Nephron (organoid): ENCODE results near the gene JMJD1C.
A peak's percentile ranks its signal among the peaks of the same experiment; 100 is the strongest.

Source experiments
- H3K27ac Mint-ChIP-seq, 3 experiments: 2 replicates each; pipeline ENCODE4 v1.8.0; 2020; ENCODE audit warnings: mixed read lengths in 3 of 3, mild to moderate bottlenecking in 2 of 3, moderate library complexity in 1 of 3
- H3K27me3 Mint-ChIP-seq: 2 replicates; pipeline ENCODE4 v1.8.0; 2021; ENCODE audit warnings: low read depth, mild to moderate bottlenecking, moderate library complexity, mixed read lengths
- H3K36me3 Mint-ChIP-seq: 2 replicates; pipeline ENCODE4 v1.8.0; 2020; ENCODE audit warnings: low read depth, mixed read lengths
- H3K4me1 Mint-ChIP-seq: 2 replicates; pipeline ENCODE4 v1.8.0; 2020; ENCODE audit warnings: mixed read lengths
- H3K4me3 Mint-ChIP-seq, 3 experiments: 2 replicates each; pipeline ENCODE4 v1.8.0; 2020; ENCODE audit warnings: mild to moderate bottlenecking in 3 of 3, mixed read lengths in 3 of 3, moderate library complexity in 2 of 3
- H3K9me3 Mint-ChIP-seq: 2 replicates; pipeline ENCODE4 v1.8.0; 2020; ENCODE audit warnings: mixed read lengths
- CTCF ChIP-seq, 3 experiments: fragments of 200-600 bp; sonication (generic); IDR thresholded peaks; one replicate each; pipeline ENCODE4 v1.5.0; 2021; ENCODE audit warnings: antibody characterized with exemption in 3 of 3; ENCODE audit not compliant: unreplicated experiment in 3 of 3

JMJD1C gene

GRCh38 chr10:63123727-63124362, 341.9 kb downstream of the JMJD1C start:
- H3K27ac Mint-ChIP-seq = no peak overlapping the region
- peaks cover 5% of the 10 kb centered on the region for H3K4me1 Mint-ChIP-seq
- H3K27me3 Mint-ChIP-seq = peaks cover 4% of the 10 kb centered on the region
- H3K4me3 Mint-ChIP-seq = no peak overlapping the region
- H3K36me3 Mint-ChIP-seq = no peaks in the 10 kb centered on the region
- no peak for TF ChIP-seq CTCF (IDR thresholded peaks at IDR 0.05; ENCODE audit: unreplicated experiment in 3 of 3)
- peaks cover 2% of the 10 kb centered on the region for H3K9me3 Mint-ChIP-seq

DNA sequence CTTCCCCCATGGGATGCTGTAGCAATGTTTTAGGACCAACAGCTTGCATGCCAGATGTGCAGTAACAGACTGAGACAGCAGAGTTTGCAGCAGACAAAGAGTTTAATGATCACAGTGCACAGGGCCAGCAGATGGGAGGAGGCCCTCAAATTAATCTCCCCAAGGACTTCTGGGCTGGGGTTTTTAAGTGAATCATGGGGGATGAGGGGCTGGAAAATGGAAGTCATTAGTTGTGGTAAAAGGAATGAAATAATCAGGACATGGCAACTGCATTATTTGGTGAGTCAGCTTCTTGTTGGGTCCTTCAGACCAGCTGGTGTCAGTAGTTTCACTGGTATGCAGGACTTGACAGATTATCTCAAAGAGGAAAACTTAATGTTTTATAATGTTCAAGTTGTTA, 345.2 kb downstream of the JMJD1C start:
- H3K4me1 Mint-ChIP-seq = peaks cover 12% of the 10 kb centered on the region
- H3K27ac Mint-ChIP-seq = peak overlapping the region; percentile 24 to 72 (median 50)
- no peaks in the 10 kb centered on the region for H3K36me3 Mint-ChIP-seq
- peaks cover 4% of the 10 kb centered on the region for H3K27me3 Mint-ChIP-seq
- peaks cover 2% of the 10 kb centered on the region for H3K9me3 Mint-ChIP-seq
- TF ChIP-seq CTCF (IDR thresholded peaks at IDR 0.05; ENCODE audit: unreplicated experiment in 3 of 3) = no peak
- no peak overlapping the region for H3K4me3 Mint-ChIP-seq

DNA sequence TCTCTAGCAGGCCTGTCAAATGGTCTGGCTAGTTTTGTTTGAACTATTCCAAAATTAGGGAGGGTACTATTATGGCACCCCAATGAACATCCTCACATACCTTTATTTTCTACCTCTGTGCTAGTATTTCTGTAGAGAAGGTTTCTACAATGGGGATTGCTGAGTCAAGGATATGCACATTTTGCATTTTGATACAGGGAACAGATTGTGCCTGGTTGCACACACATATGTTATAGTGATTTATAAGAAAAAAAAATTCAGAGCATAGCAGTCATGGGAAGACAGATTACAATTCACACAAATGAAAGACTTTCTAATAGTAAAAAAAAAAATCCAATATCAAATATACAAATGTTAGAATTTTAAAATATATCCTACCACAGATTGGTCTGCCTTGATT, 346.7 kb downstream of the JMJD1C start:
- no peak overlapping the region for H3K27ac Mint-ChIP-seq
- TF ChIP-seq CTCF (IDR thresholded peaks at IDR 0.05; ENCODE audit: unreplicated experiment in 3 of 3) = no peak
- H3K36me3 Mint-ChIP-seq = no peaks in the 10 kb centered on the region
- peaks cover 2% of the 10 kb centered on the region for H3K9me3 Mint-ChIP-seq
- no peaks in the 10 kb centered on the region for H3K27me3 Mint-ChIP-seq
- H3K4me3 Mint-ChIP-seq = no peak overlapping the region
- H3K4me1 Mint-ChIP-seq = peaks cover 23% of the 10 kb centered on the region
